MM.1S (cell line): Measurements from ENCODE around the gene GPT2.

Experiments used
- DNase-seq: peaks from one replicate; pipeline ENCODE4 v3.0.0-alpha.2; 2015
- H2AFZ ChIP-seq: fragments of 300-600 bp; sonication (generic); 2 replicates; pipeline ENCODE4 v1.6.0; 2016; ENCODE audit warnings: antibody characterized with exemption, low read length
- H3F3A ChIP-seq: fragments of 300-600 bp; sonication (generic); 2 replicates; pipeline ENCODE4 v1.6.1; 2016; ENCODE audit warnings: mild to moderate bottlenecking, antibody characterized with exemption, low read length, moderate library complexity, mixed read lengths; ENCODE audit not compliant: insufficient read depth
- H3K27ac ChIP-seq: fragments of 300-600 bp; sonication (generic); 2 replicates; pipeline ENCODE4 v1.5.1; 2016; ENCODE audit warnings: mild to moderate bottlenecking, low read length
- H3K27me3 ChIP-seq: fragments of 300-600 bp; sonication (generic); replicated peaks from 2 replicates; pipeline ENCODE4 v1.6.0; 2016; ENCODE audit warnings: low read length; ENCODE audit not compliant: insufficient read depth
- H3K36me3 ChIP-seq: fragments of 300-600 bp; sonication (generic); replicated peaks from 2 replicates; pipeline ENCODE4 v1.6.1; 2016; ENCODE audit warnings: mild to moderate bottlenecking, low read length, mixed read lengths; ENCODE audit not compliant: insufficient read depth
- H3K4me1 ChIP-seq: fragments of 300-600 bp; sonication (generic); 2 replicates; pipeline ENCODE4 v1.6.1; 2016; ENCODE audit warnings: low read length, mixed read lengths
- H3K4me2 ChIP-seq: fragments of 300-600 bp; sonication (generic); 2 replicates; pipeline ENCODE4 v1.6.0; 2016; ENCODE audit warnings: low read depth, low read length
- H3K4me3 ChIP-seq: fragments of 300-600 bp; sonication (generic); 2 replicates; pipeline ENCODE4 v1.5.1; 2016; ENCODE audit warnings: low read length, mixed read lengths
- H3K79me2 ChIP-seq: fragments of 300-600 bp; sonication (generic); 2 replicates; pipeline ENCODE4 v1.6.1; 2016; ENCODE audit warnings: mixed run types, low read length, mixed read lengths
- H3K9ac ChIP-seq: fragments of 300-600 bp; sonication (generic); 2 replicates; pipeline ENCODE4 v1.6.1; 2016; ENCODE audit warnings: low read length, mixed read lengths
- H3K9me2 ChIP-seq: fragments of 300-600 bp; sonication (generic); replicated peaks from 2 replicates; pipeline ENCODE4 v1.6.1; 2016; ENCODE audit warnings: mild to moderate bottlenecking, low read length, mixed read lengths; ENCODE audit not compliant: insufficient read depth
- H3K9me3 ChIP-seq: fragments of 300-600 bp; sonication (generic); replicated peaks from 2 replicates; pipeline ENCODE4 v1.6.1; 2016; ENCODE audit warnings: mild to moderate bottlenecking, low read length, mixed read lengths; ENCODE audit not compliant: insufficient read depth
- H4K20me1 ChIP-seq: fragments of 300-600 bp; sonication (generic); 2 replicates; pipeline ENCODE4 v1.6.1; 2016; ENCODE audit warnings: mild to moderate bottlenecking, low read length, moderate library complexity, mixed read lengths; ENCODE audit not compliant: insufficient read depth
- EZH2 ChIP-seq: fragments of 300-600 bp; sonication (generic); optimal IDR thresholded peaks from 2 replicates; pipeline ENCODE3; 2017; ENCODE audit warnings: low read depth, mild to moderate bottlenecking, antibody characterized with exemption, low read length, mixed read lengths
- EZH2phosphoT487 ChIP-seq: fragments of 300-600 bp; sonication (generic); IDR thresholded peaks from 2 replicates; pipeline ENCODE4 v1.6.1; 2018; ENCODE audit warnings: antibody characterized with exemption, low read length
- TF ChIP-seq, protein P1 (sequence below): fragments of 300-600 bp; sonication (generic); IDR thresholded peaks from 2 replicates; pipeline ENCODE4 v1.5.1; 2016; ENCODE audit warnings: antibody characterized with exemption, low read length, mixed read lengths

The GPT2 gene

DNA sequence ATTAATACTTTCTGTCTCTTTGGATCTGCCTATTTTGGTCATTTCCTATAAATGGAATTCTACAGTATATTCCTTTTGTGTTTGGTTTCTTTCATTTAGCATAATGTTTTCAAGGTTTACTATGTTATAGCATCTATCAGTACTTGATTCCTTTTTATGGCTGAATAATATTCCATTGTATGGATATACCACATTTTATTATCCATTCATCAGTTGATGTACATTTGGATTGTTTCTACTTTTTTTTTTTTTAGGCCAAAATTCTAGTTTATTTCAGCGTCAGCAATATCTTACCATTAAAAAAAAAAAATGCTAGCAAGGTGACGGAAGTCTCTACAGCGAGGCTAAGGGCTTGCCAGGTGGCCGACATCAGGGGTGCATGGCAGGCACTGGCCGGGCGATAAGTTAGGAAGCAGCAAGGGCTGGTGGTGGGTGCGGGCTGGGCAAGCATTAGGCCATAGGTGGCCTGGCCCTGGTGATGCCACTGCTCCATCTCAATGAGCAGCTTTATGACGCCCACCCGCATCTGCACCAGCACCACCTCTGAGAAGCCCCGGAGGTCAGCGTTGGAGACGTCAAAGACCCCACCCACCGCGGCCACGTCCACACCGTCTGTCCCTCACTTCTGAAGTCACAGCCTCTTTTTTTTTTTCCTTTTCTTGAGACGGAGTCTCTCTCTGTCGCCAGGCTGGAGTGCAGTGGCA, 41.8 kb upstream of the GPT2 start:
- Histone ChIP-seq H2AFZ (no peak overlapping the region), H3K4me3 (no peak overlapping the region), H3K27ac (no peak overlapping the region), H3K27me3 (no peaks in the 10 kb centered on the region), H3K9ac (no peak overlapping the region), H4K20me1 (no peaks in the 10 kb centered on the region), H3K9me3 (no peaks in the 10 kb centered on the region), H3K79me2 (no peaks in the 10 kb centered on the region), H3K4me1 (no peaks in the 10 kb centered on the region), H3K9me2 (no peaks in the 10 kb centered on the region), H3K36me3 (no peaks in the 10 kb centered on the region), H3K4me2 (no peak overlapping the region), H3F3A (no peaks in the 10 kb centered on the region)
- TF ChIP-seq EZH2 (no peak), EZH2phosphoT487 (no peak)
- TF ChIP-seq, protein P1, sequence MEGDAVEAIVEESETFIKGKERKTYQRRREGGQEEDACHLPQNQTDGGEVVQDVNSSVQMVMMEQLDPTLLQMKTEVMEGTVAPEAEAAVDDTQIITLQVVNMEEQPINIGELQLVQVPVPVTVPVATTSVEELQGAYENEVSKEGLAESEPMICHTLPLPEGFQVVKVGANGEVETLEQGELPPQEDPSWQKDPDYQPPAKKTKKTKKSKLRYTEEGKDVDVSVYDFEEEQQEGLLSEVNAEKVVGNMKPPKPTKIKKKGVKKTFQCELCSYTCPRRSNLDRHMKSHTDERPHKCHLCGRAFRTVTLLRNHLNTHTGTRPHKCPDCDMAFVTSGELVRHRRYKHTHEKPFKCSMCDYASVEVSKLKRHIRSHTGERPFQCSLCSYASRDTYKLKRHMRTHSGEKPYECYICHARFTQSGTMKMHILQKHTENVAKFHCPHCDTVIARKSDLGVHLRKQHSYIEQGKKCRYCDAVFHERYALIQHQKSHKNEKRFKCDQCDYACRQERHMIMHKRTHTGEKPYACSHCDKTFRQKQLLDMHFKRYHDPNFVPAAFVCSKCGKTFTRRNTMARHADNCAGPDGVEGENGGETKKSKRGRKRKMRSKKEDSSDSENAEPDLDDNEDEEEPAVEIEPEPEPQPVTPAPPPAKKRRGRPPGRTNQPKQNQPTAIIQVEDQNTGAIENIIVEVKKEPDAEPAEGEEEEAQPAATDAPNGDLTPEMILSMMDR, result no peak
- DNase-seq, result no peak

DNA sequence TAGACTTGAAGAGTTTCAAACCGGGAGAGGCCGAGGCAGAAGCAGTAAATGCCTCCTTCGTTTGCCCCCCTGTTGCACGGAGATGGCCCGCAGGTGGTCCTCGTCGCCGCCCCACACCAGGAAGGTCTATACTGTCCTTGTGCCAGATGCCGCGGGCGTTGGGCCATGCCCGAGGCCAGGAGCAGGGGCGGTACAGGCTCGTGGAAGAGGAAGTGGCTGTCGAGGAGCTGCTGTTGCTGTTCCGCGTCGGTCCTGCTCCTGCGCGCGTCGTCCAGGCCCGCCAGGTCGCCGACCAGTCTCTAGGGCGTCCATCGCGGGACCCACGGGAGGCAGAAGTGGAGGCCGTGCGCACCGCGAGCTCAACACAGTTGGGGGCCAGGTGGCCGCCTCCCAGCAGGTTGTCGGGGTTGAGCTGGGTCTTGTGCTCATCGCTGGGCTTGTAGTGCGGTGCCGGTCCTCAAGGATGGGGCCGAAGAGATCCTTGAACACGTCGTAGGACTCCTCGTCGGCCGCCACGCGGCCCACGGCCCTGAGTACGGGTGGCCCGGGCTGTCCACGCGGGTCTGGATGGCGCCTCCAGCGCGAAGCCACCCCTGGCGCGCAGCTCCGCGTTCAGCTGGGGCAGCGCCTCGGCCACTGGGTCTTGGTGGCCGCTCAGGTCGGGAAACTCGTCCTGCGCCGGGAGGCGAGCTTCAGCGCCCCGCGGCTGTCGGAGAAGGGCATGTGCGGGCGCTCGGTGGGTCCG, 40.1 kb upstream of the GPT2 start:
- Histone ChIP-seq H3K79me2 (no peaks in the 10 kb centered on the region), H2AFZ (no peak overlapping the region), H3K4me2 (no peak overlapping the region), H3K4me3 (no peak overlapping the region), H3K9me3 (no peaks in the 10 kb centered on the region), H4K20me1 (no peaks in the 10 kb centered on the region), H3K9me2 (no peaks in the 10 kb centered on the region), H3K27ac (no peak overlapping the region), H3K36me3 (no peaks in the 10 kb centered on the region), H3K4me1 (no peaks in the 10 kb centered on the region), H3K9ac (no peak overlapping the region), H3F3A (no peaks in the 10 kb centered on the region), H3K27me3 (no peaks in the 10 kb centered on the region)
- TF ChIP-seq, protein P1, result no peak
- TF ChIP-seq EZH2 (no peak), EZH2phosphoT487 (no peak)
- no peak for DNase-seq

DNA sequence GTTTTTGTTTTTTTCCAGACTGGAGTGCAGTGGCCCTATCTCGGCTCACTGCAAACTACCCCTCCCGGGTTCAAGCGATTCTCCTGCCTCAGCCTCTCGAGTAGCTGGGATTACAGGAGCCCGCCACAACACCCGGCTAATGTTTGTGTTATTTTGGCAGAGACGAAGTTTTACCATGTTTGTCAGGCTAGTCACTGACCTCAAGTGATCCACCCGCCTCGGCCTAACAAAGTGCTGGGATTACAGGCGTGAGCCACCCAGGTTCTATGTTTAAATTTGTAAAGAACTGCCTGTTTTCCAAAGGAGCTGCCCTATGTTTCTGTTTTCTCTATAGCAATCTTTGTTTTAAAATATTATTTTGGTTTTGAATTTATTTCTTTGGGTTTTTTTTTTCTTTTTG, 39.4 kb upstream of the GPT2 start:
- Histone ChIP-seq H3K4me2 (no peak overlapping the region), H3K9ac (no peak overlapping the region), H3K9me3 (no peaks in the 10 kb centered on the region), H3K27ac (no peak overlapping the region), H3K27me3 (no peaks in the 10 kb centered on the region), H3F3A (no peaks in the 10 kb centered on the region), H3K9me2 (no peaks in the 10 kb centered on the region), H3K79me2 (no peaks in the 10 kb centered on the region), H2AFZ (no peak overlapping the region), H3K4me3 (no peak overlapping the region), H3K4me1 (no peaks in the 10 kb centered on the region), H4K20me1 (no peaks in the 10 kb centered on the region), H3K36me3 (no peaks in the 10 kb centered on the region)
- no peak for DNase-seq
- TF ChIP-seq EZH2phosphoT487 (no peak), EZH2 (no peak)
- TF ChIP-seq, protein P1, result no peak
